ENCODE data around the gene MYH11.

DNA sequence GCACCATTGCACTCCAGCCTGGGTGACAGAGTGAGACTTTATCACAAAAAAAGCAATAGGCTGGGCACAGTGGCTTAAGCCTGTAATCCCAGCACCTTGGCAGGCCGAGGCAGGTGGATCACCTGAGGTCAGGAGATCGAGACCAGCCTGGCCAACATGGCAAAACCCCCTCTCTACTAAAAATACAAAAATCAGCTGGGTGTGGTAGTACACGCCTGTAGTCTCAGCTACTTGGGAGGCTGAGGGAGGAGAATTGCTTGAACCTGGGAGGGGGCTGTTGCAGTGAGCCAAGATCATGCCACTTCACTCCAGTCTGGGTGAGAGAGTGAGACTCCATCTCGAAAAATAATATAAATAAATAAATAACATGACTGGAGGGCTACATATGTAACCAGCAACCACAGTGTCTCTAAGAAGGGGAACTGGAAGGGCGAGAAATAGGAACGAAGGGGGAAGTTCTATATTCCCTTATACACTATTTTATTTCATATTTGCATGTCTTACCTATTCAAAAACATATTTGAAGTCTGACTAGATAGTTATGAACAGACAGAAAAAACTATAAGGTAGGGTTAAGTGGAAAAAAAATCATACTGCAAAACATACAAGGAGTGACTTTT is 25.9 kb downstream of the MYH11 start:
- TF ChIP-seq POLR2A (IDR thresholded peaks at IDR 0.05; ENCODE audit: low read length) (no peak), GATA1 (IDR thresholded peaks at IDR 0.05; ENCODE audit: low read depth, low read length) (no peak)
